SIG-M5 (cell line): ENCODE measurements around the gene VIT.

Experiments
- DNase-seq: peaks from one replicate; lab custom pipeline; 2025; lab: John Stamatoyannopoulos, UW

Gene VIT

GRCh38 chr2:36696533-36696932, at the start of gene VIT:
Gene VIT, plus strand, starts transcription at chr2:36696707. Its CDS starts 19,664 bp downstream, at chr2:36716371.
- no peak for DNase-seq

DNA sequence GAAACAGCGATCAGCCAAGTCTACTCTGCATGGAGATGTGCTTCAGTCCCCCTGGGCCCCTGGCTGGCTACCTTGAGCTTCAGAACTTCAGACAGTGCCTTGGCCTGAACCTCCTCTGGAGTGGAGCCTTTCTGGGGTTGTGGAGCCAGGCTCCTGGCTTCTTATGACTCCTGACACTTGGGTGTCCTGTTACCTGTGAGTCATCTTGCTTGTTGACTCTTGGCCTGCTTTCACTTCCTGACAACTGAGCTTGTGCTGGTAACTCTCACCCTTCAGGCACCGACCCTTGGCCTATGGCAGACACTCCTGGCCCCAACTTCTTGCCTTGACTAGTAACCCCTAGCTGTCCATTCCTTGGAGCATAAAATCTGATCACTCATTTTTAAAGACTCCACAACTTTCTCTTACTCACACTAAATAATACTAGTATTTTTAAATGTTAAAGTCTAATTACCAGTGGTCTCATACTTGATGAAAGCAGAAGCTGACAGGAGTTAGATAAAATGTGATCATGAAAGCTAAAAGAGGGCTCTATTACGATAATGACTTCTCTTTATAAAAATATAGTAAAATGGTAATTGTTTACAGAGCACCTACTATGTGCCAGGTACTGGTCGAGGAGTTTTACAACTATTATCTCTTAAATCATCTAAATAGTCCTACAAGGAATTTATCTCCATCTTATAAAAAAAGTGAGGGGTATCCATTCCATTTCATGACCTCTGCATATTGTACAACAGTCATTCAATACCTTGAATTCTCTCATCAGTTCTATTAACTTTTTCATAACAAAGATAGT, 46.3 kb upstream of the VIT start:
- no peak for DNase-seq

DNA sequence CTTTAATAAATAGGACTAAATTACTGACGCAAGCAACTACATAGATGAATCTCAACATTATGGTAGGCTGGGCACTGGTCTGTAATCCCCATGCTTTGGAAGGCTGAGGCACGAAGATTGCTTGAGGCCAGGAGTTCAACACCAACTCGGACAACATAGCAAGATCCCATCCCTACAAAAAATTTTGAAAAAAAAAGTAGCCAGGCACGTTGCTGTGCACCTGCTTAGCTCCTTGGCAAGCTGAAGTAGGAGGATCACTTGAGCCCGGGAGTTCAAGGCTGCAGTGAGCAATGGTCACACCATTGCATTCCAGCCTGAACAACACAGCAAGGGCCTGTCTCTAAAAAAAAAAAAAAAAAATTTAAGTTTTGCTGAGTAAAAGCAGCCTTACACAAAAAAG, 43.4 kb upstream of the VIT start:
- DNase-seq = no peak

- DNase-seq = no peak
Observed at GRCh38 chr2:36653967-36654694, 42.4 kb upstream of the VIT start.

GRCh38 chr2:36655453-36655852, 41.1 kb upstream of the VIT start:
- no peak for DNase-seq

DNA sequence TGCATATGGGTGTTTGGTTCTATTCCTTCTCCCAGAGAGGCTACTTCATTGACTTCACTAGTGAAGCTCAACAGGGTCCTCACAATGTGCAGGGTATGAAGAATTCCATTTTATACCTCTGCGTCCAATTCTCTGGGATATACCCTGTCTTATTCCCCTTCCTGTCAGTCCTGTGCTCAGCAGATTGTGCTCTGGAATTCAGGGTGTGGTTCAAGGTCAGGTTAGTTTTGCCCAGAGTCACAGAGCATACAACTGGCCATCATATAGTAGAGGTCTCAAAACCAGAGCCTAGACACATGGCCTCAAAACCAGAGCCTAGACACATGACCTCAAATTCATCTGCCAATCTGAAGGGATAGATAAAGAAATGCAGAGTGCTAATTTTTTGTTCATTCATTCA, 38.8 kb upstream of the VIT start:
- DNase-seq = no peak

DNA sequence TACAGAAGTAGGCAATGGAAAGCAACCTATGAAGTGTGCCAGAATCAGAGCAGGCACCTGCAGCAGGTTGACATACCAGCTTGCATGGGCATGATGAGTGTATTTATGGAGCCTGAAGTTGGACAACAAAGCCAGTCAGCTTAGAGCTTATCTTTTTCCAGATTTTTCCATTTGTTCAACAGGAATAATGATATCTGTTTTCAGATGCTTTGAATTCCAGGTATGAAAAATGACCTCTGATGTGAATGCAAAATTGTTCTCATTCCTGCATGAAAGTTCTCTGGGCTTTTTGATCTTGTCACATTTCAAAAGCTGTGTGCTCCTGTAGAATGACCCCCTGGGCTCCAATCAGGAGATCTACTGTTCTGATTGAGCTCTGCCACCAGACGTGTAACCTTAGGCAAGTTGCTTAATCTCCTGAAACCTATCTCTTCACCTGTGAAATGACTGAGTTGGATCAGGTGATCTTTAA, 38.2 kb upstream of the VIT start:
- no peak for DNase-seq

- DNase-seq = no peak
Observed at GRCh38 chr2:36659218-36659617, 37.3 kb upstream of the VIT start.

DNA sequence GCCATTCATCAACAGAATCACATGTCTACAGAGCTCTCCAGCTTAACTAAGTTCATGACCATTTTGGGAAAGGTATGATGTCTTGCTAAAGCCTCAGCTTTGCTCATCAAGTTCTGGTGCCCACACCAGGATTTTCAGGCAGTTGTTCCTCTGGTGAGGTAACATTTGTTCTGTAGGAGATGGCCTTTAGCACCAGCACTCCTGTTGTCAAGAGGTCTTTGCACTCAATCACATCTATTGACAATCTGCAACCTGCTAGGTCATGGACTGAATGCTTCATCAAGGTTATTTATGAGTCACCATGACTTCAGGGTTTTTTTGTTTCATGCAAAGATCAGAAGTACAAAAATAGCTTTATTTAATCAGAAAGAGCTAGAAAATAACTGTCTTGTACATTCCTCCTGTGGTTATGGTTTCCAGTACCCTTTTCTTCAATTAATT, 36.6 kb upstream of the VIT start:
- no peak for DNase-seq

GRCh38 chr2:36662638-36663037, 33.9 kb upstream of the VIT start:
- no peak for DNase-seq

DNA sequence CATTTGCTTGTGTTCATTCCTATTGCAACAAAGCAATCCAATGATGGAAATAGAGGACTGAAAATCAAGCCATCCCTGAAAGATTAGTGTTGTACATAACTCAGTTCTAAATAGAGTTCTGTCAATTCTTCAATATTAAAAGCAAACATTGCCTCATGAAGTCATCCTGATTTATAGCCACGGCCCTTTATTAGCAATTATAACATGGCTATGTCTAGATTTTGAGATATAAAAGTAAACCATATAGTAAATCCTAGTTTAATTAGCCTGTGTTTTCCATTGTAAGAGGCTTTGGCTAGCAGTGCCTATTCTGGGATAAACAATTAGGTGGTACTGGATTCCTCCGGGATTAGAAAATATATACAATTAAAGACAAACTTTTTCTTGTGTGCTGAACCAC, 33.2 kb upstream of the VIT start:
- no peak for DNase-seq

DNA sequence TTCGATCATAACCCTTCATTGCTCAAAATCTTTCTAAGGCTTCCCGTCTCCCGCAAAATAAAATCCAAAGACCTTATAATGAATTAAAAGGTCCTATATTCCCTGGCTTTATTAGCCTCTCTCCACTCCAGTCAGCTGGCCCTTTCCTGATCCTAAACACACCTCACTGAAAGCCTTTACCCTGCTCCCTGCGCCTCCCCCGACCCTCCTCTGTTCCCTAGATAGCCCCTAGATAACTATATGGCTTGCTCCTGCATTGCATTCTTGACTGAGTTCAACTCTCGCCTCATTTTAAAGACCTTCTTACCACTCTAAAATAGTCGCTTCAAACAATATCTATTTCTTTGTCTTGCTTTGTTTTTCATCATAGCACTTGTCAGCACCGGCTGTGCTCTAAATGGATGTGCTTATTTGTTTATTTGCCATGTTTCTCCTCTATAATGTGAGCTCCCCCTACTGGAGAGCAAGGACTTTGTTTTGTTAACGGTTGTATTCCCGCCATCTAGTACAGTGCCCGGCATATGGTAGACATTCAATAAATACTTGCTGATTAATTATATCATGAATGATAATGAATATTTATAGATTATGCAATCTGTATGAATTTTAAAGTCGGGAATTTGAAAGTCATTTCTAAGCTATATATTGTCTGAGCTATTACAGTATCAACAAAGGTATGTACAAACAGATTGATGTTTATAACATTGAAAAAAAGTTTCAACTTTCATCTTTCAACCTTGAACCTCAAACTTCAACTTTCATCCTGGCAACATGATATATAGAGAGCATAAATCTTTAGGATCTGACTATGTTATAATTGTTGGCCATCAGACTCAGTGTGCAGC, 32.4 kb upstream of the VIT start:
- no peak for DNase-seq

- DNase-seq = no peak
Observed at GRCh38 chr2:36664696-36665076, 31.8 kb upstream of the VIT start.

GRCh38 chr2:36667931-36668330, 28.6 kb upstream of the VIT start:
- no peak for DNase-seq

DNA sequence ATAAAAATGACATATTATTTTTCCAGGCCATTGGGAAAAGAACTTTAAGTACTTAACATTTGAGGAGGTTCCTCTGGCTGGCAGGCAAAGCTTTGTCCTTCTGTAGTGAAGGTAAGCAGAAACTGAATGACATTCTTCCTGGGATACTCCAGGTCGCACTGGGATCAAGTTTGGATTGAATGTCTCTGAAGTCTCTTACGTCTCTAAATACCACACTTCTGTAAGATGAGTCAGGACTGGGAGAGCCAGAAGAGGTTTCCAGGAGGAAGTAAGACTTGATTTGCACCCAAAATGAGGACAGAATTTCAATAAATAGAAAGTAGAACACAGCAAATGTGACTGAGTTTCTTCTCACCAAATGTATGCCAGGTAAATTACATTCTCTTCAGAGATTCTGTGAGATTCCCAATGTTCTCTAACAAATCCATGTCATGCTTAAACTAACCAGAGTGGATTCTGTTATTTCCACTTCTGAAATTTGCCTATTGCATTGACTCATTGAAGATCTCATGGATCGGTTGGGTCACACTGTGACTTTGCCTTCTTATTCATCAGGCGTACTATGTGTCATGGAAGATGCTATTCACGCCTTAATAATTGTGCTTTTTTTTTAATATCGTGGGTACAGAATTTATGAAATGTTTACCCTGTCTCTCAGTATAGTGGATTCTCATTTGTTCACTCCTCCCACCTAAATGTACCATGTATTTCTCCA, 25.5 kb upstream of the VIT start:
- DNase-seq = no peak

DNA sequence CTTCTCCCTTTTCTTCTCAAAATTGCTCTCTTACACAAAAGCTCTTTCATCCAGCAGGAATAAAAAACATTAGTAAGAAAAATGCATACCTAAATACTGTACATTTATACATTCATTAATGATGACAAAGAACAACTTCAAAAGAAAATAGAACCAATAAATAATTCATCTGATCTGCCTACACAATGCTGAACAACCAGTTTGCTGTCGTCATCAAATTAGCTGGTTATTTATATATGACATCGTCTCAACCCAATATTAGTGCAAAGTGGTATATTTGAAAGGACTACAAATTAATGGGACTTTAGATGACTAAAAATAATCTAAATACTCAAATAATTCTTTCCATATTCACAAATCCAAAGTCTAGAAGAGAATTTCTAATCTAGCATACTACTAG, 24.8 kb upstream of the VIT start:
- no peak for DNase-seq

DNA sequence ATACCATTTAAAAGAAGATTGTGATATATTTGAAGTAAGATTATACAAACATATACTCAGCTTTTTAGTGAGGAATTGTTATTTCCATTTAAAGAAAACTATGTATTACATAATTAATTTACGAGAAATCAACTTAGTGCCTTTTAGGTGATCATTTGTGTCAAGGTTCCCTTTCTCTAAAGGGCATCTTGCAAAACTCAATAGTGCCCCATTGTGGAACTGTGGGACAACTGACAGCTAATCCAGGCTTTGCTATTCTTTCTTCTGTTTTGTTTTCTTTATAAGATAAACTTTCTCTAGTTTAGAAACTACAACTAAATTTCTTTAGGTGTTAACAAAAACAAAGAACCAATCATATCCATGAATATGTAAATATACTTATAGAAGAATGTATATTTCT, 24.3 kb upstream of the VIT start:
- DNase-seq = no peak

DNA sequence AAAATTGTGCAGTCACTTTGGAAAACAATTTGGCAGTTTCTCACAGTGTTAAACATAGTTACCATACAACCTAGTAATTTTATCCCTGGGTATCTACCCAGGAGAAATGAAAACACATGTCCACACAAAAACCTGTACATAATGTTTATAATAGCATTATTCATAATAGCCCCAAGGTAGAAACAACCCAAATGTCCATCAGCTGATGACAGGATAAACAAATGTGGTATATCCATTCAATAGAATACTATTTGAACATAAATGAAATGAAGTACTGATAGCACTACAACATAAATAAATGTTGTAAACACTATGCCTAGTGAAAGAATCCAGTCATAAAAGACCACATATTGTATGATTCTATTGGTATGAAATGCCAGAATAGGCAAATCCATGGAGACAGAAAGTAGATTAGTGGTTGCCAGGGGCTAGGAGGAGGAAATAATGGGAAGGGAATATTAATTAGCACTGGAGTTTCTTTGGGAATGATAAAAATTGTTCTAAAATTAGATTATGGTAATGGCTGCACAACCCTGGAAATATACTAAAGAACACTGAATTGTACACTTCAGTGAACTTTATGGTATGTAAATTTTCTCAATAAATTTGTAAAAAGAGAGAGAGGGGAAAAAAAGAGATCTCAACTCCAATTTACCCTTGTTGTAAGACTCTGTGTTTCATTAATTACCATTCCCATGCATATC, 20.8 kb upstream of the VIT start:
- no peak for DNase-seq

GRCh38 chr2:36676364-36676763, 20.1 kb upstream of the VIT start:
- DNase-seq = no peak

DNA sequence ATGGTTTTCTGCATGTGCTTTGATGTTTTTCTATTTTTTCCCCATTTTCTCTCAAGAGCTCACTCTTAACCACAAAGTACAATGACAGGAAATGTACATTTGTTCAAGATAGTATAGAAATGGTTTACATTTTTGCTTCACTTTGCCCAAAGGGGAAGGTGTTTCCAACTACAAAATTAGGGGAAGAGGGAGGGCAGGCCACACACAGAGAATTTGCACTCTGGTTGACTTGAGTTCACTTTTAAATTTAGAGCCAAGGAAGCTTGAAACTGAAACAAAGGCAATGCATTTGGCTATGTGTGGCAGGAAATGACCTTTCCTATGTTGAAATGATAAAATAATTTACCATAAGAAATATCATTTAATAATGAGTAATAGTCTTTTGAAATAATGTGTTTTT, 19.1 kb upstream of the VIT start:
- no peak for DNase-seq

DNA sequence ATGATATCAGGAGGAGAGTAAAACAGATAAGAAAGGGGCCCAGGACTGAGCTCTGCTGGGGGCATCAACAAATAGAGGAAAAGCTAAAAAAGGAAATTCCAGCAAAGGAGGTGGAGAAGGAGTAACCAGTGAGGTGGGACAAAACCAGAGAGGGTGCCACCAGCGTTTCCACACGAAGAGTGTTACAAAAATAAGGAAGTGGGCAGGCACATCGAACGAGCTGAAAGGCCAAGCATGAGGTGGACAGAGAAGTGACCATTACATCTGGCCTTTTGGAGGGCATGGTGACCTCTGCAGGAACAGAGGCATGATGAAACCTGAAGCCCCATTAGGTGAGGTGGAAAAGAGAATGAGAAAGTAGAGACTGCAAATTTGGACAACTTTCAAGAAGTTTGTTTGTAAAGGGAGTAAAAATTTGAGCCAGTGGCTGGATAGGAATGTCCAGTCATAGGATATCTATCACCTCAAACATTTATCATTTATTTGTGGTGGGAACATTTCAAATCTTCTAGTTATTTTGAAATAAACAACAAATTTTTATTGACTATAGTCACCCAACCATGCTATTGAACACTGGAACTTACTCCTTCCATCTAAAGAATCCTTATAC, 18.4 kb upstream of the VIT start:
- DNase-seq = no peak
